Measurements from ENCODE around the gene UPK3A.

UPK3A gene

GRCh38 chr22:45332001-45332400, 47.3 kb downstream of the UPK3A start:
- FAIRE-seq = no peak

- FAIRE-seq = no peak
These were observed 49.3 kb downstream of the UPK3A start for GRCh38 chr22:45334068-45334467.

GRCh38 chr22:45334528-45334927, 49.8 kb downstream of the UPK3A start:
- no peak for FAIRE-seq

GRCh38 chr22:45335021-45335818, 50.5 kb downstream of the UPK3A start:
- no peak for FAIRE-seq

GRCh38 chr22:45335854-45336522, 51.2 kb downstream of the UPK3A start:
- no peak for FAIRE-seq

GRCh38 chr22:45336971-45337431, 52.3 kb downstream of the UPK3A start:
- FAIRE-seq = no peak

GRCh38 chr22:45337536-45337935, 52.8 kb downstream of the UPK3A start:
- no peak for FAIRE-seq

- no peak for FAIRE-seq
These were observed 54.0 kb downstream of the UPK3A start for GRCh38 chr22:45338795-45339194.

- FAIRE-seq = no peak
These were observed 55.6 kb downstream of the UPK3A start for GRCh38 chr22:45340323-45340722.

- FAIRE-seq = no peak
These were observed 56.7 kb downstream of the UPK3A start for GRCh38 chr22:45341498-45341897.

GRCh38 chr22:45343143-45343542, 58.4 kb downstream of the UPK3A start:
- no peak for FAIRE-seq

- FAIRE-seq = no peak
These were observed 59.6 kb downstream of the UPK3A start for GRCh38 chr22:45344334-45344733.

Data from colon (tissue), 2 donors.